Measurements from ENCODE around the gene MKNK1.

Gene MKNK1

DNA sequence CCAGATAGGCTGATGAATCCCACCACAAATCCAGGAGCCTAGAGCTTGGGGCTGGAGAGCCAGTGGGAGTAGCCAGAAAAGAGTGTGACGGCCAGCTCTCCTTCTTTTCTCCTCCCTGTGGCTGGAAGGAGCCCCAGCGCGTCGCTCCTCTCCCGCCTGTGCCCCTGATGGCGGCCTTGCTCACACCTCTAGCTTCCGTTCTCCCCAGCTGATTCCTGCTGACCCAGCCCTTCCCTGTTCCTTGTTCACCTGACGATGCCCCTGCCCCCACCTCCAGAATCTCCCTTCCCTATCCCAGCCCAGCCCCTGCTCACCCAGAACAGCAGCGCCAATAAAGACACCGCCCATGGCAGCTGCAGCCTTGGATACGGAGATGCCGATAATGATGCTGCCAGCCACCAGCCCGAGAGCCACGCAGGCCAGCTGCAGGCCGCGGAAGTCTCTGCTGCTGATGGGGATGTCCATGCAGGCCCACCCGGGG is 53.3 kb downstream of the MKNK1 start:
- no peak overlapping the region for H3K27ac ChIP-seq
- TF ChIP-seq, protein P1, sequence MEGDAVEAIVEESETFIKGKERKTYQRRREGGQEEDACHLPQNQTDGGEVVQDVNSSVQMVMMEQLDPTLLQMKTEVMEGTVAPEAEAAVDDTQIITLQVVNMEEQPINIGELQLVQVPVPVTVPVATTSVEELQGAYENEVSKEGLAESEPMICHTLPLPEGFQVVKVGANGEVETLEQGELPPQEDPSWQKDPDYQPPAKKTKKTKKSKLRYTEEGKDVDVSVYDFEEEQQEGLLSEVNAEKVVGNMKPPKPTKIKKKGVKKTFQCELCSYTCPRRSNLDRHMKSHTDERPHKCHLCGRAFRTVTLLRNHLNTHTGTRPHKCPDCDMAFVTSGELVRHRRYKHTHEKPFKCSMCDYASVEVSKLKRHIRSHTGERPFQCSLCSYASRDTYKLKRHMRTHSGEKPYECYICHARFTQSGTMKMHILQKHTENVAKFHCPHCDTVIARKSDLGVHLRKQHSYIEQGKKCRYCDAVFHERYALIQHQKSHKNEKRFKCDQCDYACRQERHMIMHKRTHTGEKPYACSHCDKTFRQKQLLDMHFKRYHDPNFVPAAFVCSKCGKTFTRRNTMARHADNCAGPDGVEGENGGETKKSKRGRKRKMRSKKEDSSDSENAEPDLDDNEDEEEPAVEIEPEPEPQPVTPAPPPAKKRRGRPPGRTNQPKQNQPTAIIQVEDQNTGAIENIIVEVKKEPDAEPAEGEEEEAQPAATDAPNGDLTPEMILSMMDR (conservative IDR thresholded peaks at IDR 0.05; ENCODE audit: low read depth), result no peak
- ChIA-PET CTCF (no interaction called here), POLR2A (ENCODE audit: low non-redundant PET) (no interaction called here)
- no peak for DNase-seq (ENCODE audit: low spot score)

DNA sequence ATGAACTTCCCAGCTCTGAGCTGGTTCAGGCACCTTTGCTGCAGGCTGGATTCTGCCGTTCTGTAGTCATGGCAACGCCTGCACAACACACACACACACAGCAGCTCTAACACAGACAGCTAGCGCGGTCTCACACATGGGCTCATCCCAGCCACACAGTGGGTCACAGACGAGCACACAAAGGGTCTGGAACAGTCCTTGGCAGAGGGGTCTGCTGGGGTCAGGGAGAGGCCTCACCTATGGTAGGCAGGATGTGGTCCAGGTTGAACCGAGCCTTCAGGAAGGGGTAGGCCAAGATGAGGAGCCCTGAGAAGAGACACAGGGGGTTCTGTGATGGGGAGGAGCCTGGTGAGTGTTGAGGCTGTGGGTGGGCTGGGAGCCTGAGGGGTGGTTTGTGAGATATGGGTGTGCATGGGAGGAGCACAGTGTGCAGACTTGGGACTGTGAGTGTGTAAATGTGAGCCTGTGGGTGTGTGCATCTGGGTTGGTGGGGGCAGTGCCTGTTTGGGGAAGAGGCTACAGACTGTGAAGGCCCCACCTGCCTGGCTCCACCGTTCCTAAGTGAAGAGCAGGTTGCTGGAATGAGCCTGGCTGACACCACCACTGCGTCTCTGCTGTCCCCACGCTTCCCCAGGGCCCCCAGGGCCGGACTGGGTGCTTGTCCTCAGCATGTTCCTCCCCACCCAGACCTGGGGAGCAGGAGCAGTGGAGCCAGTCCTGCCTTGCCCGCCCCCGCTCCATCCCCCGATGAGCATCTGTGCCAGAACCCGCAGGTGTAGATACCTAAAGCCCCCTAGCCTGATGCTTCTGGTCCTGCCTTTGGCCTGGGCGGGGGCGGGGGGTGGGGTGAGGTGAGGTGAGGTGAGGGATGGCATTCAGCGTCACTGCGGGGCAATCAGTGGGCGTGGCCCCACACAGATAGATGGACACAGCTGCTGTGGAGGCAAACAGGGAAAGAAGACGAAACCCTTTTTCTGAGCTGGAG is 54.1 kb downstream of the MKNK1 start:
- TF ChIP-seq, protein P1 (conservative IDR thresholded peaks at IDR 0.05; ENCODE audit: low read depth), result no peak
- ChIA-PET CTCF (interaction anchor here (0.6 to 0.7 kb wide), 3 partner anchors 33 to 111 kb away, joined by 3 to 4 read pairs (median 3); no protein-coding TSS in a partner anchor), POLR2A (ENCODE audit: low non-redundant PET) (no interaction called here)
- H3K27ac ChIP-seq, result no peak overlapping the region
- DNase-seq (ENCODE audit: low spot score), result no peak

DNA sequence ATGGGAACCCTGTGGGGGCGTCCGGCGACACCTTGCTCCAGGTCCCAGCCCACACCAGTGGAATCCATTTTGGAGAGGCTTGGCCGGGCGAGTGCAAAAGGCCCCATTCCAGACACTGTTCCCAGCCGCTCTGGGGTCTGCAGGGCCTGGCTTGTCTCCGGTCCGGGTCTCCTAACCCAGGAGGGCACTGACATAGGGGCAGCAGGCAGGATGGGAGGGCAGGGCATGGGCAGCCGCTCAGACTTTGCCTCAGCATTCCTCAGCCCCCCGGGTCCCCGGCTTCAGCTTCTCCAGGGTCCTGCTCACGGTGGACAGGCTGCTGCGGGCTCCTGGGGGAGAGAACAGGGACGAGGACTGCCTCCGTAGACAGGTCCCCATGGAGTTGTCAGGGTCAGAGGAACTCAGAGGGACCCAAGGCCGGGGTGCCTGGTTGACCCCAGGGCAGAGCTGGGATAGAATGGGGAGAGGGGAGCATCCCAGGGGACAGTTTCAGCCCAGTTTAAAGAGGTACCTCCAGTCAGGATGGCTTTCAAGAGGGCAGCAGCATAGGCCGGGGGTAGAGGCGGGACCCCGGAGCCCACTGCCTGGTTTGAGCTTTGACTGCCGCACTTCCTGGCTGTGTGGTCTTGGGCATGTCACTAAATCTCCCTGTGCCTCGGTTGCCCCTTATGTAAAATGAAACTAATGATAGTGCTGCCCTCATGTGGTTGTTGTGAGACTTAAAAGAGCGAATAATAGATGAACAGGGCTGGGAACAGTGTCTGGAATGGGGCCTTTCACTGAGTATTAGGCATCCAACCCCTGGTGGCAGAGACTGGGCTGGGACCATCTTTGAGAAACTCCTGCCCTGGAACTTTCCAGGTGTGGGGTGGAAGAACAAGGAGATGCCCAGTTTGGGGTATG is 56.3 kb downstream of the MKNK1 start:
- ChIA-PET POLR2A (ENCODE audit: low non-redundant PET) (no interaction called here), CTCF (interaction anchor here (0.5 to 2.1 kb wide), 20 partner anchors 9 to 1546 kb away, joined by 3 to 18 read pairs (median 4); a partner anchor contains a TSS)
- H3K27ac ChIP-seq, result no peak overlapping the region
- TF ChIP-seq, protein P1 (conservative IDR thresholded peaks at IDR 0.05; ENCODE audit: low read depth), result peak; percentile 51
- DNase-seq (ENCODE audit: low spot score), result peak; percentile 57

DNA sequence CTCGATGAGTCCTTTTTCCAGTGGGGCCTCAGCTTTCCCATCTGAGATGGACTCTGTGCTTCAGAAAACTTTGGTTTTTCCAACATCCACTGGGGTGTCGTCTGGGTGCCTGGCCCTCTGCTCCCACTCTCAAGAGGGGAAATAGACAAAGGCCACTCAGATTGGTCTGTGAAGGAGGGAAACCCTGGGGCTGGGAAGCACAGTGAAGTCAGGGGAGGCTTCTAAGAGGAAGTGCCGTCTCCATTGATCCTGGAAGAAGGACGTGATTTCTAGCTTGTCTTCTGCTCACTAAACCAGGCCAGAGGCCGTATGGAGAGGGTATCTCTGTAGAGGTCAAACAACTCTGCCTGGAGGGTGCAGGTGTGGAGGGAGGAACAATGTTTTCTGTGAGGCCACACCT is 57.9 kb downstream of the MKNK1 start:
- ChIA-PET POLR2A (ENCODE audit: low non-redundant PET) (no interaction called here), CTCF (no interaction called here)
- TF ChIP-seq, protein P1 (conservative IDR thresholded peaks at IDR 0.05; ENCODE audit: low read depth), result no peak
- H3K27ac ChIP-seq, result no peak overlapping the region
- no peak for DNase-seq (ENCODE audit: low spot score)

DNA sequence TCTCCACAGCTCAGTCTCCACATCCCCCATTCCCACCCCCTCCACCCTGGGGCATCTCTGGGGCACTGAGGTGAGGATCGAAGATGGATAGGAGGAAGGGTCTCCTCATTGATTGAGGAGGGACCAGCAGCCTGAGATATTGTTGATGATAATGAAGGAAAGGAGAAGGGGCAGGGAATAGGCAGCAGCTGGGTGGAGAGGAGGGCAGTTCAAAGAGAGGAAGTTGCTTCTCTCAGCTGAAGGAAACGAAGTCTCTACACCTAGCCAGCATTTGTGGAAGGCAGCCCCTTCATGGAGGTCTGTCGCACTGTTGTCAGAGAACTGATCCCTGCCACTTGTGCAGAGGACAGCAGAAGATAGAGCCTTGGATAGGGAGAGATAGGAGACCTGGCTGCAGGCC is 58.3 kb downstream of the MKNK1 start:
- ChIA-PET CTCF (no interaction called here), POLR2A (ENCODE audit: low non-redundant PET) (no interaction called here)
- TF ChIP-seq, protein P1 (conservative IDR thresholded peaks at IDR 0.05; ENCODE audit: low read depth), result no peak
- H3K27ac ChIP-seq, result no peak overlapping the region
- no peak for DNase-seq (ENCODE audit: low spot score)

Data from RWPE1 (cell line).